AG10803 (cell line): ENCODE results near the gene HSD17B2.
A peak's percentile ranks its signal among the peaks of the same experiment; 100 is the strongest.

Experiments used
- DNase-seq: peaks from one replicate; pipeline ENCODE4 v3.0.0; 2010; ENCODE audit warnings: low read depth
- H3K4me3 ChIP-seq: 2 replicates; pipeline ENCODE4 v1.5.1; 2011; ENCODE audit warnings: mild to moderate bottlenecking, low read length, control low read depth
- CTCF ChIP-seq: conservative IDR thresholded peaks from 2 replicates; pipeline ENCODE4 v1.5.1; 2011; ENCODE audit warnings: mild to moderate bottlenecking, low read length, control low read depth, inconsistent platforms

The HSD17B2 gene

GRCh38 chr16:82034981-82035612 lies at the start of gene HSD17B2:
Gene HSD17B2 (plus strand): TSS chr16:82035253. CDS start chr16:82035425, 172 bp downstream.
- H3K4me3 ChIP-seq: no peak within 1 kb of the TSS
- no peak for TF ChIP-seq CTCF
- DNase-seq: peak; percentile 14

GRCh38 chr16:81987121-81987520 lies 47.9 kb upstream of the HSD17B2 start:
- DNase-seq: no peak
- no peak for TF ChIP-seq CTCF

GRCh38 chr16:81987706-81988105 lies 47.3 kb upstream of the HSD17B2 start:
- no peak for TF ChIP-seq CTCF
- DNase-seq: no peak

More at GRCh38 chr16:81987121-81987520, 47.9 kb upstream of the HSD17B2 start:
- H3K4me3 ChIP-seq: no peak overlapping the region

GRCh38 chr16:81992859-81993258 lies 42.2 kb upstream of the HSD17B2 start:
- TF ChIP-seq CTCF: no peak
- no peak for DNase-seq
- no peak overlapping the region for H3K4me3 ChIP-seq

More at GRCh38 chr16:81987706-81988105, 47.3 kb upstream of the HSD17B2 start:
- no peak overlapping the region for H3K4me3 ChIP-seq

- DNase-seq: no peak
- TF ChIP-seq CTCF: 0 out of 2 replicates have a peak, but pooled peaks have one; percentile 3
- H3K4me3 ChIP-seq: no peak overlapping the region
Observed at GRCh38 chr16:81994485-81994884, 40.6 kb upstream of the HSD17B2 start.

- H3K4me3 ChIP-seq: no peak overlapping the region
- no peak for DNase-seq
- no peak for TF ChIP-seq CTCF
Observed at GRCh38 chr16:81995651-81996050, 39.4 kb upstream of the HSD17B2 start.
